ENCODE measurements around the gene CRMP1.
A peak's percentile ranks its signal among the peaks of the same experiment; 100 is the strongest.
"Not testable (repeated sequence)": the region's sequence is repeated elsewhere in the genome, so short reads cannot be mapped to it uniquely, and the experiment has no call there.

Gene CRMP1

DNA sequence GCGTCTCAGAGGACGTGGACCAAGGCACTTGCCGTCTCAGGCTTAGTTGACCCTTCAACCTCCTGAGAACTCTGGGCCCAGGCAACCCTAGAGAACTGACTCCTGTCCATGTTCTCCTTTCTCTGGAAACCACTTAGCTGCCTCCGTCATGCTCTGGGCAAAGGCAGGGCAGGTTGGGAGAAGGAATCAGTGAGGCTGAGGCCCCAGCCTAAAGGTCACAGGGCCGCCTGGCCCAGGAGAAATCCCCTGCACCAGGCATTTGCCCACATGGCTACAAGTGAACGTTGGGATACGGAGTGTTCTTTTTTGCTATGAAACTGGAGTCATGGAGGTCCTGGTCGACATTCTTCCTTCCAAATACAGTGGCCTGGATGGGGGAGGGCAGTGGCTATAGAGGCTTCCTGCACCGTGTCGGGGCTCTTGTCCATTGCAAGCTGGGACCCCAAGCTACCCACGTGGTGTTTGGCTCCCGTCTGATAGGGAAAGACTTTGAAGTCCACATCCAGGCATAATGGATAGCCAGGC, 76.0 kb downstream of the CRMP1 start:
- DNase-seq: no peak

DNA sequence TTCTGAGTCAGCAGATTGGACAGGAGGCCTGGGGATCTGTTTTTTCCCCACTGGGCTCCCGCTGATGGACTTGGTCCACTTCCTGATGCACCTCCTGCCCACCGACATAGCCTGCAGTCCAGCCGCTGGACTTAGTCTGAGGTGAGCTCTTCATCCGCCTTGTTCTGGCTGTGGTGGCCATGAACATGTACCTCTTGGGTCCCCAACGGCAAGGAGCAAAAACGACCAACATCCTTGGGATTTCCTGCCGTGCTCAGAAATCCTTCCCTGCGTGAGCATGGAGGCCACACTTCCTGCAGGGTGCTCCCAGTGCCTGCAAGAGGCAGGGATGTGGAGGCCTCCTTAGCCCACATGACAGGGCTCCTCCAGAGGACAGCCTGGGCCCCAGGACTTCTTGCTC, 76.8 kb downstream of the CRMP1 start:
- DNase-seq: no peak

DNA sequence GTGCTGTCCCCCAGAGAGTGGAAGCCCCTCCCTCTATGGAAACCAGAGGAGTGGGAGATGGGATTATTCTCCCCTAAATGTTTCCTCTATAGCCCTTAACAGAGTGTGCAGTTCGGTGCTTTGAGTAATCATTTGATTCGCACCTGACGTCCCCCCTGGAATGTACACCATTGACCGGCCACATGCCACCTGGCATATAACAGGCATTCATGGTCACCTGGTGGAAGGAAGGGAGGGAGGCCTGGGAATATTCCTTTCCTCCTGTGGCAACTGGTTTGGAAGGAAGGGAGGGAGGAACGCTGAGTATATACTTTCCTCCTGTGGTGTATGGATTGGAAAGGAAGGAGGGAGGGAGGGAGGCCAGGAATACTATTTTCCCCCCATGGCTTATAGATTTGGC, 77.2 kb downstream of the CRMP1 start:
- DNase-seq: no peak

DNA sequence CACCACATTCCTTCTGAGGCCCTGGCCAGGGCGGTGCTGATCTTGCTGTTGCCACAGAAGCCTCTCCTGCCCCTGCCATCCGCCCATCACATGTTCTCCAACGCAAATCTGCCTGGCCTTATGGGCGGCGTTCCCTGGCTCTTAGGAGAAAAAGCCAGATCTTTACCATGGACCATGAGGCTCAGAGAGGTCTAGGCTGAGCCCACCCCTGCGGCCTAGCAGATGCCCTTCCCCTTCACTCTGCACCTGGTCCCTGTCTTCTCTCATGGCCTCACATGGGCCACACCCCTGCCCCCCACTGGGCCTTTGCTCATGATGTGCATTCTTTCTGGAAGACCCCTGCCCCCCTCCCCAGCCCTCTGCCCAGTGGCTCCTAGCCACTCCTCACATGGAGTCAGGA, 78.5 kb downstream of the CRMP1 start:
- DNase-seq: no peak

DNA sequence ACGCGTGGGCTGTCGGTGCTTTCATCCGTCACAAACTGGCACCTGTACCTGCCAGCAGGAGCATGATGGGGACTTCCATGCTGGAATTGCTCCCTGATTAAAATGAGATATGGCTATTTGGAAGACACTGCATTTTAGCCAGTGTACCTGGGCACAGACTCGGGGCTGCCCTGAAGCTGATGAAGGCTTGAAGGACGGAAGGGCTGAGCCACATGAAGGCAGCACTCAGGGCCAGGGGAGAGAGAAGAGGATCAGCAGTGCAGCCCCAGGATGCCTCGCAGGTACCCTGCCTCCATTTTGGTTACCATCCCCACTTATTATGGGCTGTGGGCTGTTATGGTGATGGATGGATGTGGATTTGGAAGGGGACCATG, 79.0 kb downstream of the CRMP1 start:
- DNase-seq: no peak

DNA sequence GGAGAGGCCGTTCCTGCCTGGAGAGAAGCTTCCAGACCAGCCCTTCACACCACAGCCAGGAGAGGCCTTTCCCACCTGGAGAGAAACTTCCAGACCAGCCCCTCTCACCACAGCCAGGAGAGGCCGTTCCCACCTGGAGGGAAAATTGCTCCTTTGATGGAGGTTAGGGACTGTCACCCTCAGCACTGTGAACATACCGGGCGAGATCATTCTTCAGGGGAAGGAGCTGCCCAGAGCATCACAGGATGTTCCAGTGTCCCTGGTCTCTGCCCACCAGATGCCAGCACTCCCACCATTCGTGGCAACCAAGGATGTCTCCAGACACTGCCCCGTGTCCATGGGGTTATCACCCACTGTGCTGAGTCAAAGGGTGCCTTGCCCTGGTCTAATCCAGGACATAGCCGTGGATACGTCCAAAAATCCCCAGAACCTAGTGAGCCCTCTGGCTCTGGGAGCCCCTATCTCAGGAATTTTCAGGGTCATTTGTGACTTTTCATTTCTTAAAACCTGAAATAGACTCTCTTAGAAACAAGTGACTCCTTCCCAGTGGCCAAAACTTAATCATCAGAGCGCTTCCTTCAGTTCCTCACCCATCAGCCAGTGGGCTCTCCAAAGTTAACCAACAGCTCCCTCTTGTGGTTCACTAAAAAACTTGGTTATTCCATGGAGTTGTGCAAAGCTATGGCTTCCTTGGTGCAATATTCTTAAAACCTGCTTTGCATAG, 80.2 kb downstream of the CRMP1 start:
- peak; percentile 68 for DNase-seq

DNA sequence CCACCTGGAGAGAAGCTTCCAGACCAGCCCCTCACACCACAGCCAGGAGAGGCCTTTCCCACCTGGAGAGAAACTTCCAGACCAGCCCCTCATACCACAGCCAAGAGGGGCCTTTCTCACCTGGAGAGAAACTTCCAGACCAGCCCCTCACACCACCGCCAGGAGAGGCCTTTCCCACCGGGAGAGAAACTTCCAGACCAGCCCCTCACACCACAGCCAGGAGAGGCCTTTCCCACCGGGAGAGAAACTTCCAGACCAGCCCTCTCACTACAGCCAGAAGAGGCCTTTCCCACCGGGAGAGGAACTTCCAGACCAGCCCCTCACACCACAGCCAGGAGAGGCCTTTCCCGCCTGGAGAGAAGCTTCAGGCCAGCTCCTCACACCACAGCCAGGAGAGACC, 80.8 kb downstream of the CRMP1 start:
- not testable (repeated sequence) for DNase-seq

DNA sequence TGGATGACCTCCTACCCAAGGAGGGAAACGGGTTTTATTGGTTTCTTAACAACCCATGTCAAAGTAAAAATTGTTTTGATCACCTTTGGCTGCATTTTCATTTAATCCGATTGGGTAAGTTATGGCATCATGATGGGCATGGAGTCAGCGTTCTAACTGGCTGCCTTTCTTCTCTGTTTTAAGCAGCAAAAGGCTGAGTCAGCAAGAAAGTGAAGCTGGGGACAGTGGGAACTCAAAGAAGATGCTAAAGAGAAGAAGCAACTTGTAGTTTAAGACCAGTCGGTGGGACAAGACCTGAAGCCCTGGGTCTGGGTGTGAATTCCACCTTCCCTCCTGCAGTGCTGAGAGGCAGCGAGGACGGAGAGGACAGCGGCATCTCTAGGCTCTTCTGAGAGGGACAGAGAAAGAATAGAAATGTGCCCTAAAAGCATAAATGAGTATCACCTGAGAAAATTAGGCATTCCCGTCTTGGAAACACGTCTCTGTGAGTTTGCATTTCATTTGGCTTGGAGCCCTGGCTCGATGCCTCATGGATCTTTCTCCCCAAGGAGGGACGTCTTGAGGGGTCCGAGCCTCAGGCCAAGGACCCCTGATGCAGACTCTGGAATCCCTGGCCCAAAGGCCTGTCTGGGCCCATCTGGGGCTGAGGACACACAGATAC, 82.0 kb downstream of the CRMP1 start:
- no peak for DNase-seq

DNA sequence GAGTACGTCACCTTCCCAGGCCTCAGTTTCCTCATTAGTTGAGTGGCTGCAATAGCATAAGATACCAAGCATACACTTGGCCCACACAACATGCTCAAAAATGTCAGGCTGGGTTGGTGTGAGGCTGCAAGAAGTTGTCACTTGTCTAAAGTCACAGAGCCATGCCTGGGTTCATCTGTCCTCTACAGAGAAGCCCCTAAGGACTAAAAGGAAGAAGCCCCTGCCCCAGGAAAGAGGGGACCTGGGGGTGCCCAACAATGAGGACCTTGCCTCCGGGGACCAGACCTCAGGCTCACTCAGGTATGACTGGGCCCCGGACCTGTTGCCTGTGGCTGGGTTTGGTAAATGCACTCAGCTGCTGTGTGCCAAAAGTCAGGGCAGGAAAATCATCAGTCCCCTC, 82.7 kb downstream of the CRMP1 start:
- DNase-seq: no peak

DNA sequence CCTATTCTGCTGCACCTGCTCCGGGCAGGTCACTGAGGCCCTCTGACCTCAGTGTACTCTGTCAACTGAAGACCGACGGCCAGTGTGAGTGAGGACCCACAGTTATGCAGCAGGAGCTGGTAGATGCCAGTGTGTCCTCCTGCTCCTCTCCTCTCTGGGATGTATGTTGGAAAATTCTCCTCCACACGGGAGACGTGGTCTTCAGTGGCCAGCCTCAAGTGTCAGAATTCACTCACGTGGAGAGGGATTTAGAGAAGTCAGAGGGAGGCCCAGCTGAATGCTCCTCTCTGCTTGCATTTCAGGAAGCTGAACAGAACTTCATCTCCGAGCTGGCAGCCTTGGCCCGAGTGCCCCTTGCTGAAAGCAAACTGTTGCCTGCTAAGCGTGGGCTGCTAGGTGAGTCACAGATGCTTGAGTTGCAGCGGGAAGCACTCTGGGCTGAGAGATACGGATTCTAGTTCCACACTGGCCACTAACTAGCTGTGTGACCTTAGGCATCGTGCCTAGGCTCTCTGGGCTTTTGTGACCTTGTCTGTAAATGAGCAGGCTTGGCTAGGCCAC, 83.6 kb downstream of the CRMP1 start:
- no peak for DNase-seq

DNA sequence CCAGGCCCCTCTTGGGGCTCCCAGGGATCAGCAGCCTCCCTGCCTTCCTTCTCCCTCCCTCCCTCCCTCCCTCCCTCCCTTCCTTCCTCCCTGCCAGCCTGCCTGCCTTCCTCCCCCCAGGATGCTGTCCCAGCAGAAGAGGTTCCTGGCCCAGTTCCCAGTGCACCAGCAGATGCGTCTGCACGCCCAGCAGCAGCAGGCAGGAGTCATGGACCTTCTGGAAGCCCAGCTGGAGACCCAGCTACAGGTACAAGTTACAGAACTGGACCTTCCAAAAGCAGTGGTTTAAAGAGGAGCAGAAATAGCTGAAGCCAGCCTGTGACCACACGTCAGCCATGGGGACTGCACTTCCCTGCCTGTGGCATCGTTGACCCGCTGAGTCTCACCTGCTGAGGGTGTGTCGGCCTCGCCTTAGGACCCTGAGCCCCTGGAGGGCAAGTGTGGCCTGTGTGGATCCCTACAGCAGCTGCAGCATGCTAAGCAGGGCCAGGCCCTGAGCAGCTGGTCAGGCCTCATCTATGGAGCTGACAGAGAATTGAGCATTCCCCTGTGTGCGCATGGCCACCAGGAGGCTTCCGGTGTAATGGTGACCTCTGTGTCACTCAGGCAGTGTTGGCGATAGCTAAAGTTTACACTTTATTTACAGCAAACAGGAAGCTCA, 84.7 kb downstream of the CRMP1 start:
- DNase-seq: no peak

DNA sequence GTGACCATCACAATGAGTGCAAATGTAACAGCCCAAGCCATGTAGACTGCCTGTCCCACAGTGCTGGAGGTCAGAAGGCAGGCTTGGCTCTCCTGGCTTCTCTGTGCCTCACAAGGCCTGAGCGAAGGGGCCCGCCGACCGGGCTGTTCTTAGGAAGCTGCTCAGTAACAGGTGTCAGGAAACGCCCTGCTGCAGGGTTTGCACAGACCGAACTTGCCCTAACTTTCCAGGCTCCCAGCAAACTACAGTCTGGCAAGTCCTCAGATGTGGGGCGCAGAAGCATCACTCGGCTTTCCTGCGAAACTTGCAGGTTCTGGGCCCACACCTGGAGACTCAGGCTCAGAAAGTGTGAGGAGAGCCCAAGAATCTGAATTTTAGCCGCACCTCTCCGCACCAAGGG, 87.6 kb downstream of the CRMP1 start:
- DNase-seq: no peak

DNA sequence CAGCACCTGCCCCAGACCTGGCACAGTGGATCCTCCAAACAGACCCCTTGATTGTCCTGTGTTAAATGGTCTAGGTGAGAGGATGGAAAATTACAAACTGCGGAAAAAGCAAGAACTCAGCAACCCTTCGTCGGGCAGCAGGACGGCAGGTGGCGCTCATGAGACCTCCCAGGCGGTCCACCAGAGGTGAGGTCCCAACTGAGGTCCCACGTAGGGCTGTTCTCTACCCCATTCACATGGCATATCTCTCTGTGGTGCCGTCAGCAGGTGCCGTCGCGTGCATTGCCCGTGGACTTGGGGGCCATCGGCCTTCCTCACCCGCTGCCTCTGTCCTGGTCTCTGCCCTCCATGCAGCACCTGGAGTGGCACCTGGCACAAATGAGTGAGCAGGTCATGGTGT, 88.2 kb downstream of the CRMP1 start:
- no peak for DNase-seq

DNA sequence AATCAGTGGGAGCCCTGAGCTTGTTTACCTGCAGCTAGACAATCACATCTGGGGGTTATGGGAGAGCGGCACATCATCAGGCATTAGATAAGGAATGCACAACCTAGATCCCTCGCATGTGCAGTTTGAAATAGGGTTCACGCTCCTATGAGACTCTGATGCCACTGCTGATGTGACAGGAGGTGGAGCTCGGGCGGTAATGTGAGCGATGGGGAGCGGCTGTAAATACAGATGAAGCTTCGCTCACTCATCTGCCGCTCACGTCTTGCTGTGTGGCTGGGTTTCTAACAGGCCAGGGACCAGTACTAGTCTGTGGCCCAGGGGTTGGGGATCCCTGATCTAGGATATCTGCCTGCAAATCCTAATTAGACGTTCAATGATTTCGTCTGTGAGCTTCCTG, 90.3 kb downstream of the CRMP1 start:
- DNase-seq: no peak

DNA sequence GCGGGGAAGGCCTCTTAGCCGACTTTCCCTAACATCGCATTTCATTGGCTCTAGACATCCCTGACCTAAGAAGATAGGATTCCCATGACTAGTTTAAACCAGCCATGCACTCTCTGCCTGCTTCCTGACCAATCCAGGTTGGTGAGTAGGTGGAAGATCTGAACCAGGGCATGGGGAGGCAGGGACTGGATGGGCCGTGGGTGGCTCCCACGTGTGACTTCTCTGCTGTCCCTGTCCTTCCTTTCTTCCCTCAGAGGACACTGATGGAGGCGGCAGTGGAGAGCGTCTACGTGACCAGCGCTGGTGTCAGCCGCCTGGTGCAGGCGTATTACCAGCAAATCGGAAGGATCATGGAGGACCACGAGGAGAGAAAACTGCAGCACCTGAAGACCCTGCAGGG, 91.2 kb downstream of the CRMP1 start:
- DNase-seq: no peak

DNA sequence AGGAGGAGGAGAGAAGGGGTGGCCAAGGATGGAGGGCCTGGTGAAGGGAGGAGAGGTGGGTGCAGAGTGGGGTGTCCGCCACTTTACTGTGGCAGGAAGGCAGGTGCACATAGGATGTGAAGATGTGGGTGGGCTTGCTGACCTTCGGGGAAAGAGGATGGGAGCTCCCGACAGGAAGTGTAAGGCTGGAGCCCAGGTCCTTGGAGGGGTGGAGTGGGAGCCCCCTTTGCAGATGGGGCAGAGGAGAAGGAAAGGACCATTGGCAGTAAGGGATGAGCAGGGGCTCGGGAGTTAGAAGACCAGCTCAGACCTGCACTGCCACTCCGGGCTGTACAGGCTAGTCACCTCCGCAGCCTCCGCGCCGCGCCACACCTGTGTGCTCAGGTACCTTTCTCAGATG, 92.4 kb downstream of the CRMP1 start:
- no peak for DNase-seq

DNA sequence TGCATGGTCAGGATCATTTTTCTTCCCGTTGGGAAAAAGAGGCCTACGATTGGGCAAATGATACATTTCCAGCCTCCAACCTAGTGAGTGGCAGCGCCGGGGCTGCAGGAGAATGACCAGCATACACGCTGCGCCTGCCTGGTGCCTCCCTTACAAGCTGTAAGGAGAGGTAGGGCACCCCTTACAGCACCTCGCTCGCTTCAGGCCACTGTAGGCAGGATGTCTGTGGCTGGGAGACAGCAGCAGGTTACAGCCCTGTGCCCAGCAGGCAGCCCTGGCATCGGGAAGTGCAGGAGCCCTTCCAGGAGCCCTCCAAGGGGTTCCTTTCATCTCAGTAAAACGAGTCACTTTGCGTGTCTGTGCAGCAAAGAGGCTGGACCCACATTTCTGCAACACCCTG, 93.5 kb downstream of the CRMP1 start:
- no peak for DNase-seq

DNA sequence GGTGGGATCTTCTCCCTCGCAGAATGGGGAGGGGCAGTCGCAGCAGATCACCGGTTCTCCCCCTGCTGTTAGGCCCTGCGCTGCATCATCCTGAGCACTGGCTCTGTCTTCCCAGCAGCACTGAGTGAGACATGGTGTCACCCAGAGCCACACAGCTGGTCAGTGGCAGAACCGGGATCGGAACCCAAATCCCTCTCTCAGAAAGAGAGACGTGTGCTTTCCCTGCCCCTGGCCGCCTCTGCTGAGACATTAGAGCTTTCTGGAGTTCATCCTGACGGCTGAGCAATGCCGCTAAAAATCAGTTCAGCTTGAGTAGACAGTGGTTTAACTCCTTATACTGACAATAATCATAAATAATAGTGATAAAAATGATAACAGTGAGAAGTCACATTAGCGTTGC, 93.9 kb downstream of the CRMP1 start:
- DNase-seq: no peak

DNA sequence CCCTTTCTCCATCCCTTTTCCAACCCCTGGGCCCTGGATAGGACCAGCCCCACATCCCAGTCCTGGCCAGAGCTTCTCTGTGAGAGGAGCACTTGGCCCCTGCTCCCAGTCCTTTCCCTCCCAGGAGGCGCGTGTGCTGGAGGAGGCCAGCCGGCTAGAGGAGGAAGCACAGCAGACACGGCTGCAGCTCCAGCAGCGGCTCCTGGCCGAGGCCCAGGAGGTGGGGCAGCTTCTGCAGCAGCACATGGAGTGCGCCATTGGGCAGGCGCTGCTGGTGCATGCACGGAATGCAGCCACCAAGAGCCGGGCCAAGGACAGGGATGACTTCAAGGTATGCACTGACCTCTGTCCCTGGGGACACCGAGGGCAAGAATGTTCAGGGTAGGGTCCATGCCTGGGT, 94.4 kb downstream of the CRMP1 start:
- DNase-seq: no peak

DNA sequence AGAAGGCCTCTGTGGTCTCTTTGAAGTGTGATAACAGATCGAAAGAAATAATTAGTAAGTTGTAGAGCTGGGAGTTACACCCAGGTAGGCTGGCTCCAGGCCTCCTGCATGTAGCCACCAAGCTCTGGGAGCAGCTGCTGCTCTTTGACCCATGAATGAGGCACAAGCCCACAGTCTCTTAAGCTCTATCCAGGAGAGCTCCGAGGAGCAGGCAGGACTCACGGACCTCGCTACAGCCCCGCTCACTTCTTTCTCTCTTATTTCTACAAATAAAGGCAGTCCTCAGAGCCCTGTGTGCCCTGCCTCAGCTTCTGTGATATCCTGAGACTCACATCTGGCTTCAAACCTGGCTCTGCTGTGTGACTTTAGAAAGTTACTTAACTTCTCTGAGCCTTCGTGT, 95.0 kb downstream of the CRMP1 start:
- DNase-seq: no peak

DNA sequence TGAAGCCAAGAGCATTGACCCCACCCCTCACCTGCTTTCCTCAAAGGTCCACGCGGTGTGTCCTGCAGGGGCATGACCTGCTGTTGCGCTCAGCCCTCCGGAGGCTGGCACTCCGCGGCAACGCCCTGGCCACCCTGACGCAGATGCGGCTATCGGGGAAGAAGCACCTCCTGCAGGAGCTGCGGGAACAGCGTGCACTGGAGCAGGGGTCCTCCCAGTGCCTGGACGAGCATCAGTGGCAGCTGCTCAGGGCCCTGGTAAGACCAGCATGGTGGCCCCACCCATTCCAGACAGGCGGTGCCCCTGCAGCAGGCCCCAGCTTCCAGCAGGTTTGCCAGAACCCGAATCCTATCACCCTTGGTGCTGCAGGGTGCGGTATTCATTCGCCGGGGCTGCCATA, 95.9 kb downstream of the CRMP1 start:
- no peak for DNase-seq

DNA sequence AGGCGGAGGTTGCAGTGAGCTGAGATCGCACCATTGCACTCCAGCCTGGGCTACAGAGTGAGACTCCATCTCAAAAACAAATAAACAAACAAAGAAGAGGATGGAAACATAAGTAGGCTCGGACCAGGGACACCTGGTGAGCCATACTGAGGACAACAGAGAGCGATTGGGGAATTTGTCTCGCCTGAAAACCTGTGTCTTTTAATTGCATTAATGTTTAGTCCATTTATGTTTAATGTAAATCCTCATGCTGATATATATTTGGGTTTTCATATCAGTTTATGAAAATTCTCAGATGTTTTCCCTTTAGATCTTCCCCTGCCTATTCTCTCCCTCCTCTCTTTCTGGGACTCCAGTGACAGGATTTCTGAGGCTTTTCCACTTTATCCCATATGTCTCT, 97.3 kb downstream of the CRMP1 start:
- no peak for DNase-seq

DNA sequence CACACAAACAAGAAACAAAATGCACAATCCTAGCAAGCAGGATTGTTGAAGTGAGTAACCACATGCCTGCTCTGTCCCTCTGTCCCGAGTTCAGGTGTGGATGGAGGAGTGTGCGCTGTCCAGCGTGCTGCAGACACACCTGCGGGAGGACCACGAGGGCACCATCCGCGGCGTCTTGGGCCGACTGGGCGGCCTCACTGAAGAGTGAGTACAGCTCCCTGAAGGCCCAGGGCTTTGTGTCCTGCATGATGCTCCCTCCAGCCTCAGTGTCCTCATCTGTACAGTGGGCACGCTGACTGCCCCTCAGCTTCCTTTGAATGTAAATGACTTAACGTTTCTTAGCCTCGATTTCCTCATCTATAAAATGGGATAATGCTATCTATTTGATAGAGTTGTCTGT, 99.4 kb downstream of the CRMP1 start:
- DNase-seq: no peak

DNA sequence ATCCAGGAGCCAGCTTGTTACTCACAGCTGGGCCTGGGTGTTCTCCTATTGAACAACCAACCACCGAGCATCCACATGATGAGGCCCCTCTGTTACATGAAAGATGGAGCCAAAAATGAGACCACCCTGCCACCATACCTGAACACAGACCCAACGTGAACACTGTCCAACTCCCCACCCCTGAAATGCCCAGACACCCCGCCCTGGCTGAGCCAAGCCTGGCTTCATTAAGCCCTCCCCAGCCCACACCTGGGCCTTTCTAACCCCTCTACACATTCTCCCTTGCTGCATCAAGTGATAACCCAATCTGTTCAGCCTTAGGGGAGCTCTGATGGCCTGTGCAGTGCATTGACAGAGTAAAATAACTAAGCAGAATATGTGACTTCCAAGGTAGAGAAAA, 101.2 kb downstream of the CRMP1 start:
- no peak for DNase-seq

Measured in inflammatory macrophage treated with lipopolysaccharide for 4 hours (primary cell).